Neural progenitor cell (in vitro differentiated cells): ENCODE data around the gene KPNA3. TPM values are rescaled to one million over a fixed set of nuclear protein-coding genes. Genes with fewer than 3 reads are reported as not detected.
A peak's percentile ranks its signal among the peaks of the same experiment; 100 is the strongest.

Experiments
- DNase-seq: peaks from one replicate; pipeline ENCODE4 v3.0.0-alpha.2; 2016; ENCODE audit warnings: low spot score
- H2AFZ ChIP-seq: fragments of 200-600 bp; sonication (generic); replicated peaks from 2 replicates; pipeline ENCODE4 v1.6.1; 2016; ENCODE audit warnings: antibody characterized with exemption
- H3F3A ChIP-seq: fragments of 200-600 bp; sonication (generic); 2 replicates; pipeline ENCODE4 v1.6.1; 2016; ENCODE audit warnings: antibody characterized with exemption, low read depth
- H3K27ac ChIP-seq: fragments of 200-600 bp; sonication (generic); 2 replicates; pipeline ENCODE4 v1.5.1; 2016; ENCODE audit warnings: mild to moderate bottlenecking
- H3K27me3 ChIP-seq: fragments of 200-600 bp; sonication (generic); 2 replicates; pipeline ENCODE4 v1.6.1; 2016; ENCODE audit warnings: mild to moderate bottlenecking, moderate library complexity
- H3K36me3 ChIP-seq: fragments of 200-600 bp; sonication (generic); 2 replicates; pipeline ENCODE4 v1.5.1; 2016
- H3K4me1 ChIP-seq: fragments of 200-600 bp; sonication (generic); 2 replicates; pipeline ENCODE4 v1.6.1; 2016; ENCODE audit warnings: mixed run types
- H3K4me2 ChIP-seq: fragments of 200-600 bp; sonication (generic); 2 replicates; pipeline ENCODE4 v1.6.1; 2016
- H3K4me3 ChIP-seq: fragments of 200-600 bp; sonication (generic); 2 replicates; pipeline ENCODE4 v1.5.1; 2016
- H3K79me2 ChIP-seq: fragments of 200-600 bp; sonication (generic); 2 replicates; pipeline ENCODE4 v1.6.1; 2016; ENCODE audit warnings: low read depth
- H3K9ac ChIP-seq: fragments of 200-600 bp; sonication (generic); 2 replicates; pipeline ENCODE4 v1.6.1; 2016
- H3K9me3 ChIP-seq: fragments of 200-600 bp; sonication (generic); 2 replicates; pipeline ENCODE4 v1.5.1; 2016; ENCODE audit warnings: low read depth
- H4K20me1 ChIP-seq: fragments of 200-600 bp; sonication (generic); 2 replicates; pipeline ENCODE4 v1.6.1; 2016; ENCODE audit warnings: low read depth
- H3K27ac Mint-ChIP-seq: 3 replicates; pipeline ENCODE4 v1.8.0; 2021; ENCODE audit warnings: mixed read lengths
- H3K27me3 Mint-ChIP-seq: 2 replicates; pipeline ENCODE4 v1.8.0; 2022; ENCODE audit warnings: low read depth, mild to moderate bottlenecking, inconsistent platforms, moderate library complexity, mixed read lengths; ENCODE audit not compliant: insufficient read depth
- H3K36me3 Mint-ChIP-seq: 3 replicates; pipeline ENCODE4 v1.8.0; 2021; ENCODE audit warnings: mixed read lengths
- H3K4me1 Mint-ChIP-seq: 3 replicates; pipeline ENCODE4 v1.8.0; 2021; ENCODE audit warnings: mixed read lengths
- H3K4me3 Mint-ChIP-seq: 3 replicates; pipeline ENCODE4 v1.8.0; 2021; ENCODE audit warnings: mild to moderate bottlenecking, moderate library complexity, mixed read lengths
- H3K9me3 Mint-ChIP-seq: 3 replicates; pipeline ENCODE4 v1.8.0; 2020; ENCODE audit warnings: mixed read lengths
- CTCF ChIP-seq: fragments of 200-600 bp; sonication (generic); IDR thresholded peaks from 2 replicates; pipeline ENCODE4 v1.5.1; 2017; ENCODE audit warnings: antibody characterized with exemption, mild to moderate bottlenecking
- EZH2 ChIP-seq: fragments of 200-600 bp; sonication (generic); IDR thresholded peaks from 2 replicates; pipeline ENCODE4 v1.6.1; 2017; ENCODE audit warnings: antibody characterized with exemption, mild to moderate bottlenecking, moderate library complexity
- EZH2phosphoT487 ChIP-seq: fragments of 200-600 bp; sonication (generic); IDR thresholded peaks from 2 replicates; pipeline ENCODE4 v1.6.1; 2017; ENCODE audit warnings: antibody characterized with exemption
- total RNA-seq: library from RNA; depleted of rRNA; stranded (reverse); fragments of >200 nt; gene quantifications from 2 replicates; pipeline ENCODE4 v1.2.3, GENCODE V29; 2015; ENCODE audit warnings: low replicate concordance

The KPNA3 gene
- total RNA-seq, 1 donor from 2014 or later: 49.4 TPM

DNA sequence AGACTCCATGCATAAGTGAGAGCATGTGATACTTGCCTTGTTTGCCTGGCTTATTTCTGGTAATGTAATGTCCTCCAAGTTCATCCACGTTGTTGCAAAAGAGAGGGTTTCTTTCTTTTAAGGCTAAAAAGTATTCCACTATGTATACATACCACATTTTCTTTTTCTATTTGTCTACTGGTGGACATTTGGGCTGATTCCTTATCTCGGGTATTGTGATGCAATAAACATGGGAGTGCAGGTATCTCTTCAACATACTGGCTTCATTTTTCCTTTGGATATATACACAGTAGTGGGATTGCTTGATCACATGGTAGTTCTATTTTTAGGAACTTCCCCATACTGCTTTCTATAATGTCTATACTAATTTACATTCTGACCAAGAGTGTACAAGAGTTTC is 51.6 kb downstream of the KPNA3 start:
- no peaks in the 10 kb centered on the region for H3K4me1 Mint-ChIP-seq
- Histone ChIP-seq H3K4me3 (no peak overlapping the region), H3K4me1 (no peaks in the 10 kb centered on the region), H3K9me3 (no peaks in the 10 kb centered on the region), H4K20me1 (no peaks in the 10 kb centered on the region), H2AFZ (no peak overlapping the region), H3K79me2 (no peaks in the 10 kb centered on the region), H3K4me2 (no peak overlapping the region), H3F3A (no peaks in the 10 kb centered on the region), H3K9ac (no peak overlapping the region), H3K27ac (no peak overlapping the region), H3K36me3 (peaks cover 5% of the 10 kb centered on the region), H3K27me3 (no peaks in the 10 kb centered on the region)
- H3K27ac Mint-ChIP-seq: no peak overlapping the region
- TF ChIP-seq CTCF (no peak), EZH2phosphoT487 (no peak), EZH2 (no peak)
- H3K9me3 Mint-ChIP-seq: no peaks in the 10 kb centered on the region
- no peak overlapping the region for H3K4me3 Mint-ChIP-seq
- no peak for DNase-seq
- peaks cover 32% of the 10 kb centered on the region for H3K36me3 Mint-ChIP-seq
- no peaks in the 10 kb centered on the region for H3K27me3 Mint-ChIP-seq

GRCh38 chr13:49739498-49740187 is 52.8 kb downstream of the KPNA3 start:
- no peaks in the 10 kb centered on the region for H3F3A ChIP-seq
- no peak overlapping the region for H3K9ac ChIP-seq
- H3K4me1 ChIP-seq: no peaks in the 10 kb centered on the region
- peaks cover 3% of the 10 kb centered on the region for H4K20me1 ChIP-seq
- DNase-seq: no peak
- H3K4me2 ChIP-seq: no peak overlapping the region
- H3K4me3 ChIP-seq: no peak overlapping the region
- Mint-ChIP-seq H3K4me3 (no peak overlapping the region), H3K36me3 (peaks cover 24% of the 10 kb centered on the region), H3K9me3 (no peaks in the 10 kb centered on the region), H3K27ac (no peak overlapping the region), H3K4me1 (no peaks in the 10 kb centered on the region), H3K27me3 (no peaks in the 10 kb centered on the region)
- no peak overlapping the region for H2AFZ ChIP-seq
- TF ChIP-seq EZH2 (no peak), EZH2phosphoT487 (no peak), CTCF (no peak)
- H3K9me3 ChIP-seq: no peaks in the 10 kb centered on the region
- no peak overlapping the region for H3K27ac ChIP-seq
- no peaks in the 10 kb centered on the region for H3K27me3 ChIP-seq
- H3K36me3 ChIP-seq: peaks cover 5% of the 10 kb centered on the region
- no peaks in the 10 kb centered on the region for H3K79me2 ChIP-seq

DNA sequence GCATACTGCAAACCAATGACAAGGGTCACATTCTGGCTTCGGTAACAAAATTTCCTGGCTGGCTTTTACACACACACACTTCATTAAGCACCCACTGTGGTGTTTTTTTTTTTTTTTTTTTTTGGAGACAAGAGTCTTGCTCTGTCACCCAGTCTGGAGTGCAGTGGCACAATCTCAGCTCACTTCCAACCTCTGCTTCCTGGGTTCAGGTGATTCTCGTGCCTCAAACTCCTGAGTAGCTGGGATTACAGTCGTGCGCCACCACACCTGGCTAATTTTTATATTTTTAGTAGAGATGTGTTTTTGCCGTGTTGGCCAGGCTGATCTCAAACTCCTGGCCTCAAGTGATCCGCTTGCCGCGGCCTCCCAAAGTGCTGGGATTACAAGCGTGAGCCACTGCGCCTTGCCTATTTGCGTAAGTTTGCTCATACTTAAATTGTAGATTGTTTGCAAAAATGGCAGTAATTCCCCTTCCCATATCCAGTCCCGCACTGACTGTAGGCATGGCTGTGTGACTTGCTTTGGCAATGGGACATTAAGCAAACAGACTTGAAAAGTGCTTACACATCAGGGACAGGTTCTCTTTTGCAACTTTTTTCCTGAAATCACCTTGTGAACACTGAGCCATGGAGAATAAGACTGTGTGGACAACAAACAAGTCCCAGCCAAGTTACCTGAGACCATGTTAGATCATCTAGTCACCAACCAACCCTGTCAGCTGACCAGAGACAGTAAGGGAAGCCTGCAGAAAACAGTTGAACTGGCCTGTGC is 59.1 kb downstream of the KPNA3 start:
- peak overlapping the region; percentile 63 for H3K27ac Mint-ChIP-seq
- H3K4me3 Mint-ChIP-seq: no peak overlapping the region
- no peaks in the 10 kb centered on the region for H3K79me2 ChIP-seq
- no peaks in the 10 kb centered on the region for H3K27me3 ChIP-seq
- H2AFZ ChIP-seq: no peak overlapping the region
- peaks cover 4% of the 10 kb centered on the region for H3F3A ChIP-seq
- H3K9me3 ChIP-seq: no peaks in the 10 kb centered on the region
- H3K27me3 Mint-ChIP-seq: no peaks in the 10 kb centered on the region
- no peak overlapping the region for H3K27ac ChIP-seq
- no peak for DNase-seq
- peaks cover 11% of the 10 kb centered on the region for H3K36me3 Mint-ChIP-seq
- H3K4me2 ChIP-seq: no peak overlapping the region
- H3K4me1 Mint-ChIP-seq: no peaks in the 10 kb centered on the region
- no peaks in the 10 kb centered on the region for H3K9me3 Mint-ChIP-seq
- H4K20me1 ChIP-seq: peaks cover 3% of the 10 kb centered on the region
- TF ChIP-seq EZH2 (no peak), CTCF (no peak), EZH2phosphoT487 (no peak)
- H3K9ac ChIP-seq: no peak overlapping the region
- H3K36me3 ChIP-seq: peaks cover 8% of the 10 kb centered on the region
- no peaks in the 10 kb centered on the region for H3K4me1 ChIP-seq
- H3K4me3 ChIP-seq: no peak overlapping the region
